GM13976 (cell line): ENCODE results near the gene SF3B2.

Source experiments
- DNase-seq: peaks from one replicate; pipeline ENCODE4 v3.0.0; 2012; ENCODE audit warnings: low spot score
- CTCF ChIP-seq: IDR thresholded peaks from 2 replicates; pipeline ENCODE4 v1.5.1; 2012; ENCODE audit warnings: borderline replicate concordance, mild to moderate bottlenecking; ENCODE audit not compliant: insufficient read depth; ENCODE audit errors: extremely low read depth, missing control alignments, control extremely low read depth
- in situ Hi-C: fragments of 300-500 bp; cut with MboI; formaldehyde crosslinking; loops from one replicate; pipeline ENCODE4 v1.12.0; 2022; ENCODE audit warnings: low sequenced_read_pairs, mixed read lengths, inconsistent platforms; ENCODE audit not compliant: unreplicated experiment

SF3B2 gene

GRCh38 chr11:66080055-66080817, 28.1 kb downstream of the SF3B2 start:
- TF ChIP-seq CTCF, result no peak
- DNase-seq, result no peak
- in situ Hi-C loops, result no loop called here

GRCh38 chr11:66081505-66081904, 29.3 kb downstream of the SF3B2 start:
- in situ Hi-C loops, result no loop called here
- peak; percentile 51 for DNase-seq
- TF ChIP-seq CTCF, result no peak

GRCh38 chr11:66082946-66083698, 31.0 kb downstream of the SF3B2 start:
- in situ Hi-C loops, result no loop called here
- no peak for DNase-seq
- TF ChIP-seq CTCF, result no peak

- TF ChIP-seq CTCF, result no peak
- in situ Hi-C loops, result no loop called here
- DNase-seq, result no peak
These were observed 31.6 kb downstream of the SF3B2 start for GRCh38 chr11:66083767-66084166.

- DNase-seq, result no peak
- TF ChIP-seq CTCF, result no peak
- in situ Hi-C loops, result no loop called here
These were observed 32.8 kb downstream of the SF3B2 start for GRCh38 chr11:66084821-66085475.

- in situ Hi-C loops, result no loop called here
- no peak for DNase-seq
- no peak for TF ChIP-seq CTCF
These were observed 35.2 kb downstream of the SF3B2 start for GRCh38 chr11:66087148-66087908.
